Measurements from ENCODE around the gene FUT6.

FUT6 gene

DNA sequence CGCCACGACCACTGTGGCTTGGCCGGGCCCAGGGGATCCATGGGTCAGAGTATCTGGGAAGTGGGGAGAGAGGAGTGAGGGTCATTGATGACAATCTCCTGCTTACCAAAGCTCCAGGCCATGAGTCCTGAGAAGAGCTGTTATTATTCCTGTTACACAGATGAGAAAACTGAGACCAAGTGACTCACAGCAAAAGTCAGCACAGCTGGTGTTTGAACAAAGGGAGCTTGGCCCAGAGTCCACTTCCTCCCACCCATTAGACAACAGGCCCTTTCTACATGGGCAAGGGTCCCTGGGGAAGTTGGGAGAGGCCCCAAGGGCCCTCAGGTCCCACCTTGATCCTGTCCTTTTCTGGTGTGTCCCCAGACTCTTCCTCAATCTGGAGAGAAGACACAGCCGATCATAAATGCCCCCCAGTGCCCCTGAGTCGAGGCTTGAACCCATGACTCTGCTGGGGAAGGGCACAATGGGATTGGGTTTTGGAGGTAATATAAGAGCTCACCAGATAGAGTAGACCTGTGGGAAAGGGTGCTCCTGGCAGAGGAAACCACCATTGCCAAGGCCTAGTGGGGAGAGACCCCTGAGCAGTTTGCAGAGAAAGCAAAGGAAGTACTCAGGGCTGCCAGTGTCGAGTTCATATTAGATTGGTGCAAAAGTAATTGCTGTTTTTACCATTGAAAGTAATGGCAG is 6.8 kb downstream of the FUT6 start:
- H3K9ac ChIP-seq (ENCODE audit: low read length), result no peak overlapping the region
- peaks cover 3% of the 10 kb centered on the region for H3K4me1 ChIP-seq (ENCODE audit: control insufficient read depth, insufficient read depth, low read length)
- H3K9me3 ChIP-seq (ENCODE audit: control insufficient read depth, low read length), result no peaks in the 10 kb centered on the region
- no peak overlapping the region for H3K4me3 ChIP-seq (ENCODE audit: low read length)
- no peak for DNase-seq (ENCODE audit: low read depth)
- peaks cover 21% of the 10 kb centered on the region for H3K27me3 ChIP-seq (replicated peaks; ENCODE audit: control insufficient read depth, insufficient read depth, low read length)
- no peaks in the 10 kb centered on the region for H3K36me3 ChIP-seq (ENCODE audit: control insufficient read depth, insufficient read depth, low read length, severe bottlenecking)

GRCh38 chr19:5832061-5832460 is 7.4 kb downstream of the FUT6 start:
- Histone ChIP-seq H3K4me3 (ENCODE audit: low read length) (no peak overlapping the region), H3K9ac (ENCODE audit: low read length) (no peak overlapping the region), H3K27me3 (replicated peaks; ENCODE audit: control insufficient read depth, insufficient read depth, low read length) (peaks cover 23% of the 10 kb centered on the region), H3K36me3 (ENCODE audit: control insufficient read depth, insufficient read depth, low read length, severe bottlenecking) (no peaks in the 10 kb centered on the region), H3K4me1 (ENCODE audit: control insufficient read depth, insufficient read depth, low read length) (peaks cover 3% of the 10 kb centered on the region), H3K9me3 (ENCODE audit: control insufficient read depth, low read length) (no peaks in the 10 kb centered on the region)
- no peak for DNase-seq (ENCODE audit: low read depth)

- no peaks in the 10 kb centered on the region for H3K36me3 ChIP-seq (ENCODE audit: control insufficient read depth, insufficient read depth, low read length, severe bottlenecking)
- H3K9me3 ChIP-seq (ENCODE audit: control insufficient read depth, low read length), result no peaks in the 10 kb centered on the region
- no peak overlapping the region for H3K9ac ChIP-seq (ENCODE audit: low read length)
- no peak overlapping the region for H3K4me3 ChIP-seq (ENCODE audit: low read length)
- H3K4me1 ChIP-seq (ENCODE audit: control insufficient read depth, insufficient read depth, low read length), result peaks cover 3% of the 10 kb centered on the region
- peaks cover 26% of the 10 kb centered on the region for H3K27me3 ChIP-seq (replicated peaks; ENCODE audit: control insufficient read depth, insufficient read depth, low read length)
- DNase-seq (ENCODE audit: low read depth), result no peak
Observed at GRCh38 chr19:5831159-5831558, 8.3 kb downstream of the FUT6 start.

DNA sequence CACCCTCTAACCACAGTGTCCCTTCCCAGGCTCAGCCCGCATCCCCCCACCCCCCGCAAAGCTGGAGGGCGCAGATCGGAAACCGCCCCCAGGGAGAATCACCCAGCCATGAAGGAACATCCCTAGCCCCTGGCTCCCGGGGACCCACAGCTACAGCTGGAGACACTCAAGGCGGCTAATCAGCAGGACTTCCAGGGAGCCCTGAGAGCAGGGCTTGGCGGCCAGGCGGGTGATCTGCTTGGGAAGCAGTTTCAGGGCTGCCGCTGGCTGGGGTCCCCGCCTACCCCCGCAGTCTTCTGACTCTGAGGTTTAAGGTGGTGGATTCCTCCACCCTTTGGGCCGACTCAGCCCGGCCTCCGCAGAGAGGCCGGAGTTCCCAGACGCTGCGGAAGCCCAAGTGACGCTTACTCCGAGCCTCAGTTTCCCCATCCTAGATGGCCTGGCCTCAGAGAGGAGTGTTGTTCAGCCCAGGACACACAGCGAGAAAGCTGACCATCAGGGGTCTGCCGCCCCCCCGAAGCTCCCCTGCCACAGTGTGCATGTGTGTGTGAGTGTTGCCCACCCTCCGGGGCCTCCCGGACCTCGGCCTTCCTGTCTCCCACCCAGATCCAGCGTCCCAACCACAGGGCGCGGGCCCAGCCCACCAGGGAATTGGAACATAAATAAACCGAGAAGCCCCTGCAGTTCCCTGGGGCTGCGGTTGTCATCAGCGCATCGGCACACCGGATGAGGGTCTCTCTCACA is 9.8 kb downstream of the FUT6 start:
- Histone ChIP-seq H3K9me3 (ENCODE audit: control insufficient read depth, low read length) (no peaks in the 10 kb centered on the region), H3K4me1 (ENCODE audit: control insufficient read depth, insufficient read depth, low read length) (peaks cover 3% of the 10 kb centered on the region), H3K27me3 (replicated peaks; ENCODE audit: control insufficient read depth, insufficient read depth, low read length) (peaks cover 21% of the 10 kb centered on the region), H3K9ac (ENCODE audit: low read length) (no peak overlapping the region), H3K4me3 (ENCODE audit: low read length) (no peak overlapping the region), H3K36me3 (ENCODE audit: control insufficient read depth, insufficient read depth, low read length, severe bottlenecking) (no peaks in the 10 kb centered on the region)
- no peak for DNase-seq (ENCODE audit: low read depth)

DNA sequence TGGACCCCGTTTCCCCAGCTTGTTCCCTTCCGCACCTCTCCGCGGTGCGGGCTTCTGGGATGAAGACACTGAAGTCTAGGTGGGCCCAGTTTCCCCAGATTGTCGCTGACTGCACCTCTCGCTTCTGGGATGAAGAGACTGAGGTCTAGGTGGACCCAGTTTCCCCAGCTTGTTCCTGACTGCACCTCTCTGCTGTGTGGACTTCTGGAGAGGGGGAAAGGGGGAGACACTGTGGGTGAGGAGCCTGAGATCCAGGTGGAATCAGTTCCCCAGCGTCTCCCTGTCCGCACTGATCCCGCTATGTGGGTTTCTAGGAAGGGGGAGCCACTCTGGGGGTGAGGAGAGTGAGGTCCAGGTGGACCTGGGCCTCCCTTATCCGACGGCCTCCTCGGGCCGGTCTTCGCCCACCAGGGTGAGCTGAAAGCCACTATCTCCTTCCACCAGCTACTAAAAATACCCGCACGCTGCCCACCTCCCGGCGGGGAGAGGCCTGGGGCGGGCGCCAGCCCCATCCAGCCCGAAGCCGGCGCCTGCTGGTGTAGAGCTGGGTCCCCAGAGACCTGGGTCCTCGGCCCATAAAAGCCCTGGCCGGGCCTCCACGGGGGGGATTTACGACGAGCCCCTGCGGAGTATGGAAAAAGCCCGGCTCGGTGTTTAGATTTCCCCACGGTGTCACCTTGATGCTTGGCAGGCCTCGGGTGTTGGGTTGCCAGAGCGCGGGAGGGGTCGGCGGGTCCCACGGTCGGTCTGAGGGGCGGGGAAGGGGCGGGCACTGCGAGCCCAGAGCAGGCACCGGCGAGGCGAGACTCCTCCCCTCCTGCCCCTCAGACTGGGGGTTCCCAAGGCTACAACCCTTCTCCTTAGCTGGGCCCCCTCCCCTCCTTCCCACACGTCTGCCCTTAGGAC is 10.6 kb downstream of the FUT6 start:
- peak; percentile 20 for DNase-seq (ENCODE audit: low read depth)
- Histone ChIP-seq H3K27me3 (replicated peaks; ENCODE audit: control insufficient read depth, insufficient read depth, low read length) (peaks cover 20% of the 10 kb centered on the region), H3K4me3 (ENCODE audit: low read length) (peak overlapping the region; percentile 77), H3K36me3 (ENCODE audit: control insufficient read depth, insufficient read depth, low read length, severe bottlenecking) (no peaks in the 10 kb centered on the region), H3K9me3 (ENCODE audit: control insufficient read depth, low read length) (no peaks in the 10 kb centered on the region), H3K9ac (ENCODE audit: low read length) (peak overlapping the region; percentile 80), H3K4me1 (ENCODE audit: control insufficient read depth, insufficient read depth, low read length) (peaks cover 3% of the 10 kb centered on the region)

DNA sequence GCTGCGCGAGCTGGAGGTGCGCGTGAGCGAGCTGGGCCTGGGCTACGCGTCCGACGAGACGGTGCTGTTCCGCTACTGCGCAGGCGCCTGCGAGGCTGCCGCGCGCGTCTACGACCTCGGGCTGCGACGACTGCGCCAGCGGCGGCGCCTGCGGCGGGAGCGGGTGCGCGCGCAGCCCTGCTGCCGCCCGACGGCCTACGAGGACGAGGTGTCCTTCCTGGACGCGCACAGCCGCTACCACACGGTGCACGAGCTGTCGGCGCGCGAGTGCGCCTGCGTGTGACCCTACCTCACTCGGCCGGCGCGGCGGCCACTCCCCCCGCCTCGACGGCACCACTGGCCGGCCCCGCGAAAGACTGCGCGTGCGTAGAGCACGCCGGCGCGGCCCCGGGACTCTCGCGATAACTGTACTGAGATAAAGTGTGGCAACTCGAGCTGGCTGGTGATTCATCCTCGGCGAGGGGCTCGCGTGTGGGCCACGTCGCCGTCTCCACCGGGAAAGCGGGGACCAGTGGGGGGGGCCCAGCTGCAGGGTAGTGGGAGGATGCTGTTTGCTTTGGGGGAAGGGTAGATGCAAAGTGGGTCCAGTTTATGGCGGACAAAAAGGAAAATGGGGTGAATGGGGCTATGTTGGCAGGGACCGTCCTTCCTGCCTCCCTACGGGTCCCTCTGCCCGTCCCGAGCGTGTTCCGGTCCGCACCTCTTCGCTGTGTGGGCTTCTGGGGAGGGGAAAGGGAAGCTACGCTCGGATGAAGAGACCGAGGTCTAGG is 11.4 kb downstream of the FUT6 start:
- no peaks in the 10 kb centered on the region for H3K36me3 ChIP-seq (ENCODE audit: control insufficient read depth, insufficient read depth, low read length, severe bottlenecking)
- peaks cover 20% of the 10 kb centered on the region for H3K27me3 ChIP-seq (replicated peaks; ENCODE audit: control insufficient read depth, insufficient read depth, low read length)
- DNase-seq (ENCODE audit: low read depth), result peak; percentile 65
- no peaks in the 10 kb centered on the region for H3K9me3 ChIP-seq (ENCODE audit: control insufficient read depth, low read length)
- H3K4me3 ChIP-seq (ENCODE audit: low read length), result peak overlapping the region; percentile 77
- peak overlapping the region; percentile 80 for H3K9ac ChIP-seq (ENCODE audit: low read length)
- peaks cover 3% of the 10 kb centered on the region for H3K4me1 ChIP-seq (ENCODE audit: control insufficient read depth, insufficient read depth, low read length)

DNA sequence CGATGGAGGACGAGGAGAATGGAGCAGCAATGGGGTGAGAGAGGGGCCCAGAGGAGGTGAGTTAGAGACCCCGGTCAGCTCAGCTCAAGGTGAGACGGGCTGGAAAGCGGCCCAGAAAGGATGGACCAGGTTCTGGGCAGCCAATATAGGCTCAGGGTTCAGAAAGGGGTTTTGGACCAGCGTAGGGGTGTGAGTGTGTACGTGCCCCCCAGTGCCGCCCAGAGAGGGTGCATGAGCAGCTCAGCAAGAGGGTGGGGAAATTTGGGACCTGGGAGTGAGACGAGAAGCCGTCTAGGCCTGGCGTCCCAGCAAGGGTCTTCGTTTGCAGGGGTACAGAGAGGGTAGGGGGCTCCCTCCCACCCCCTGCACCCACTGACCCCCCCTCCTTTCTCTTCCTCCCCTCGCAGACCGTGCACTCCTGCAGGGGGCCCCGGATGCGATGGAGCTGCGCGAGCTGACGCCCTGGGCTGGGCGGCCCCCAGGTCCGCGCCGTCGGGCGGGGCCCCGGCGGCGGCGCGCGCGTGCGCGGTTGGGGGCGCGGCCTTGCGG is 12.1 kb downstream of the FUT6 start:
- Histone ChIP-seq H3K4me1 (ENCODE audit: control insufficient read depth, insufficient read depth, low read length) (peaks cover 3% of the 10 kb centered on the region), H3K27me3 (replicated peaks; ENCODE audit: control insufficient read depth, insufficient read depth, low read length) (peaks cover 18% of the 10 kb centered on the region), H3K9ac (ENCODE audit: low read length) (peak overlapping the region; percentile 80), H3K36me3 (ENCODE audit: control insufficient read depth, insufficient read depth, low read length, severe bottlenecking) (no peaks in the 10 kb centered on the region), H3K9me3 (ENCODE audit: control insufficient read depth, low read length) (no peaks in the 10 kb centered on the region), H3K4me3 (ENCODE audit: low read length) (peak overlapping the region; percentile 77)
- no peak for DNase-seq (ENCODE audit: low read depth)

- H3K4me3 ChIP-seq (ENCODE audit: low read length), result peak overlapping the region; percentile 77
Observed at GRCh38 chr19:5826531-5827341, 12.8 kb downstream of the FUT6 start.

DNA sequence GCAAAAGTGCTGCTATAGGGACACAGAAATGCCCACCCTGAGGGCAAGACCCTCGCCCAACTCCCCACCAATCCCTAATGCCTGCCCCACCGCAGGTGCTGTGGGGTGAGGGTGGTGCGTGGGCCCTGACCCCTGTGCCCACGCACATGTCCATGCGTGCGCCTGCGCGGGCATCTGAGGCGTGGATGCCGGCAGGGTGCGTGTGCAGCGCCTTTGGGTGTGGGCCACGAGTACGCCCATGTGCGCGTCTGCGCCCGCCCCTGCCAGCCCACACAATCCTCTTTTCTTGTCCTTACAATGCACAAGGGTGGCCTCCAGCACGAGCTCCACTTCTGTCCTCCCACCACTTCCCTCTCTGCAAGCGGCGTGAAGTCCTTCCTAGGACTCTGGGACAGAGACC is 14.3 kb downstream of the FUT6 start:
- H3K9ac ChIP-seq (ENCODE audit: low read length), result no peak overlapping the region
- H3K9me3 ChIP-seq (ENCODE audit: control insufficient read depth, low read length), result no peaks in the 10 kb centered on the region
- no peaks in the 10 kb centered on the region for H3K36me3 ChIP-seq (ENCODE audit: control insufficient read depth, insufficient read depth, low read length, severe bottlenecking)
- peaks cover 3% of the 10 kb centered on the region for H3K4me1 ChIP-seq (ENCODE audit: control insufficient read depth, insufficient read depth, low read length)
- no peak overlapping the region for H3K4me3 ChIP-seq (ENCODE audit: low read length)
- no peak for DNase-seq (ENCODE audit: low read depth)
- H3K27me3 ChIP-seq (replicated peaks; ENCODE audit: control insufficient read depth, insufficient read depth, low read length), result peaks cover 18% of the 10 kb centered on the region

More at GRCh38 chr19:5826531-5827341, 12.8 kb downstream of the FUT6 start:
- Histone ChIP-seq H3K27me3 (replicated peaks; ENCODE audit: control insufficient read depth, insufficient read depth, low read length) (peaks cover 22% of the 10 kb centered on the region), H3K9me3 (ENCODE audit: control insufficient read depth, low read length) (no peaks in the 10 kb centered on the region), H3K9ac (ENCODE audit: low read length) (no peak overlapping the region), H3K36me3 (ENCODE audit: control insufficient read depth, insufficient read depth, low read length, severe bottlenecking) (no peaks in the 10 kb centered on the region), H3K4me1 (ENCODE audit: control insufficient read depth, insufficient read depth, low read length) (peaks cover 3% of the 10 kb centered on the region)
- DNase-seq (ENCODE audit: low read depth), result peak; percentile 29

GRCh38 chr19:5824751-5825150 is 14.8 kb downstream of the FUT6 start:
- Histone ChIP-seq H3K4me3 (ENCODE audit: low read length) (no peak overlapping the region), H3K9me3 (ENCODE audit: control insufficient read depth, low read length) (no peaks in the 10 kb centered on the region), H3K36me3 (ENCODE audit: control insufficient read depth, insufficient read depth, low read length, severe bottlenecking) (no peaks in the 10 kb centered on the region), H3K4me1 (ENCODE audit: control insufficient read depth, insufficient read depth, low read length) (peaks cover 3% of the 10 kb centered on the region), H3K9ac (ENCODE audit: low read length) (no peak overlapping the region), H3K27me3 (replicated peaks; ENCODE audit: control insufficient read depth, insufficient read depth, low read length) (peaks cover 18% of the 10 kb centered on the region)
- DNase-seq (ENCODE audit: low read depth), result no peak
